K562 (cell line): Measurements from ENCODE around the gene CAMK2D. TPM values are rescaled to one million over a fixed set of nuclear protein-coding genes. Genes with fewer than 3 reads are reported as not detected.

Experiments
- ATAC-seq: fragments of 200-7000 bp; cut with Tn5 transposase; 3 replicates; pipeline ENCODE4 v1.9.1; 2020; ENCODE audit warnings: moderate library complexity
- BruUV-seq: library from RNA; stranded (reverse); fragments of 400-500 nt; replicated peaks from 2 replicates; lab custom pipeline; 2021; lab: Mats Ljungman, UMichigan
- CTCF ChIA-PET: fragments of 300-600 bp; formaldehyde crosslinking; extraction: SDS; loops from one replicate; lab custom pipeline; 2021; ENCODE audit warnings: low intra/inter-chr PET ratio; lab: Yijun Ruan, JAX
- POLR2A ChIA-PET: fragments of 300-600, 350-650 bp; sonication (Branson Sonifier 250); formaldehyde crosslinking; extraction: SDS; loops from one replicate; lab custom pipeline; 2021; ENCODE audit warnings: antibody characterized with exemption, inconsistent platforms; lab: Yijun Ruan, JAX
- DNase-seq, 4 experiments: peaks; one replicate each; pipeline versions ENCODE4 v3.0.0 to v3.0.0-alpha.2; 2011 to 2018; ENCODE audit warnings: low spot score in 3 of 4, mixed read lengths in 3 of 4; ENCODE audit errors: extremely low read depth in 1 of 4
- FAIRE-seq: peaks from 2 replicates; lab custom pipeline; 2011; peaks lifted over from hg19 to GRCh38; lab: Jason Lieb, UNC
- H2AFZ ChIP-seq: 2 replicates; pipeline ENCODE4 v1.6.0; 2011; ENCODE audit warnings: low read depth, low read length, control low read depth, inconsistent platforms
- H3K27ac ChIP-seq: fragments of 200-600 bp; 3 replicates; pipeline ENCODE4 v1.8.0; 2011; ENCODE audit warnings: low read depth, mild to moderate bottlenecking, control low read depth, inconsistent platforms, low read length, moderate library complexity, mixed read lengths; ENCODE audit errors: extremely low read depth
- H3K27me3 ChIP-seq, 2 experiments: fragments of 300-600 bp in 1 of 2; 2 replicates in 1 of 2; 3 replicates in 1 of 2; pipeline versions ENCODE4 v1.6.0 to v1.8.0; 2011; ENCODE audit warnings: inconsistent platforms in 2 of 2, low read length in 2 of 2, mild to moderate bottlenecking in 1 of 2, mixed read lengths in 1 of 2, moderate library complexity in 1 of 2; ENCODE audit not compliant: control insufficient read depth in 2 of 2, insufficient read depth in 2 of 2
- H3K36me3 ChIP-seq: fragments of 300-600 bp; 3 replicates; pipeline ENCODE4 v1.8.0; 2011; ENCODE audit warnings: mild to moderate bottlenecking, low read length, inconsistent platforms; ENCODE audit not compliant: control insufficient read depth, insufficient read depth
- H3K4me1 ChIP-seq, 2 experiments: fragments of 200-600 bp in 1 of 2; replicated peaks in 1 of 2; 2 replicates in 1 of 2; 3 replicates in 1 of 2; pipeline versions ENCODE4 v1.5.1 to v1.8.0; 2011; ENCODE audit warnings: inconsistent platforms in 2 of 2, low read length in 2 of 2, mild to moderate bottlenecking in 1 of 2, mixed read lengths in 1 of 2, moderate library complexity in 1 of 2; ENCODE audit not compliant: control insufficient read depth in 2 of 2, insufficient read depth in 2 of 2
- H3K4me2 ChIP-seq: 2 replicates; pipeline ENCODE4 v1.6.1; 2011; ENCODE audit warnings: low read length, control low read depth, inconsistent platforms, mixed read lengths; ENCODE audit not compliant: insufficient read depth
- H3K4me3 ChIP-seq: fragments of 200-600 bp; sonication (generic), shearing (Covaris generic); 2 replicates; pipeline ENCODE4 v1.5.1; 2016; ENCODE audit warnings: control low read depth, inconsistent platforms
- H3K79me2 ChIP-seq: fragments of 200-600 bp; 3 replicates; pipeline ENCODE4 v1.8.0; 2011; ENCODE audit warnings: low read length, inconsistent platforms; ENCODE audit not compliant: control insufficient read depth, insufficient read depth
- H3K9ac ChIP-seq, 2 experiments: 2 replicates each; pipeline versions ENCODE4 v1.6.0 to v1.6.1; 2011; ENCODE audit warnings: low read depth in 2 of 2, low read length in 2 of 2, control low read depth in 1 of 2, inconsistent platforms in 1 of 2, mild to moderate bottlenecking in 1 of 2, mixed read lengths in 1 of 2; ENCODE audit not compliant: insufficient read depth in 1 of 2
- H3K9me1 ChIP-seq: one replicate; pipeline ENCODE4 v1.6.0; 2011; ENCODE audit warnings: inconsistent platforms, mild to moderate bottlenecking, low read length, moderate library complexity; ENCODE audit not compliant: control insufficient read depth, insufficient read depth
- H3K9me3 ChIP-seq: replicated peaks from 2 replicates; pipeline ENCODE4 v1.5.1; 2011; ENCODE audit warnings: low read depth, low read length, inconsistent platforms; ENCODE audit not compliant: control insufficient read depth, insufficient read depth
- H4K20me1 ChIP-seq: replicated peaks from 2 replicates; pipeline ENCODE4 v1.6.1; 2011; ENCODE audit warnings: low read length, inconsistent platforms, mixed read lengths; ENCODE audit not compliant: control insufficient read depth, insufficient read depth
- BCLAF1 ChIP-seq, 2 experiments: fragments of 450-650 bp in 1 of 2; IDR thresholded peaks; 2 replicates each; pipeline ENCODE4 v1.6.1; 2011 to 2017; ENCODE audit warnings: low read depth in 2 of 2, antibody characterized with exemption in 1 of 2, borderline replicate concordance in 1 of 2, low read length in 1 of 2, mild to moderate bottlenecking in 1 of 2, mixed read lengths in 1 of 2; ENCODE audit not compliant: control insufficient read depth in 1 of 2
- CHD4 ChIP-seq: fragments of 200-600 bp; sonication (generic); IDR thresholded peaks from 3 replicates; pipeline ENCODE4 v1.6.1; 2012; ENCODE audit warnings: low read depth, mild to moderate bottlenecking, mixed read lengths, low read length, inconsistent platforms; ENCODE audit not compliant: insufficient read depth, insufficient replicate concordance, poor library complexity, severe bottlenecking
- GATAD2B ChIP-seq: fragments of 450-650 bp; IDR thresholded peaks from 2 replicates; pipeline ENCODE4 v1.6.1; 2017; ENCODE audit warnings: mild to moderate bottlenecking, borderline replicate concordance
- HMG20B ChIP-seq: fragments of 250-450 bp; sonication (Bioruptor Pico); IDR thresholded peaks from 2 replicates; pipeline ENCODE4 v1.5.0; 2021; ENCODE audit warnings: mild to moderate bottlenecking
- NONO ChIP-seq, 2 experiments: fragments of 200-400 bp in 1 of 2; fragments of 450-650 bp in 1 of 2; formaldehyde crosslinking in 1 of 2; IDR thresholded peaks; 2 replicates each; pipeline ENCODE4 v1.6.1; 2017; ENCODE audit warnings: low read depth in 2 of 2, mild to moderate bottlenecking in 2 of 2, moderate library complexity in 2 of 2, low read length in 1 of 2
- ZNF224 ChIP-seq: sonication (generic); formaldehyde crosslinking; IDR thresholded peaks from 2 replicates; pipeline ENCODE4 v1.8.0; 2022; ENCODE audit warnings: mild to moderate bottlenecking, missing genetic modification reagents
- ZNF511 ChIP-seq: sonication (generic); formaldehyde crosslinking; IDR thresholded peaks from 2 replicates; pipeline ENCODE4 v1.8.0; 2022; ENCODE audit warnings: mild to moderate bottlenecking, missing genetic modification reagents
- ZSCAN32 ChIP-seq: fragments of 450-650 bp; formaldehyde crosslinking; IDR thresholded peaks from 2 replicates; pipeline ENCODE4 v1.4.0; 2020; ENCODE audit warnings: mild to moderate bottlenecking, moderate library complexity
- WGBS: fragments of 100-300 bp; shearing (Covaris generic); methylation state at CpG from one replicate; pipeline ENCODE4 v1.1.6; 2016; ENCODE audit warnings: low coverage, mixed read lengths; ENCODE audit not compliant: insufficient coverage; ENCODE audit errors: missing lambda C conversion rate; 5-methylcytosine and 5-hydroxymethylcytosine counted together
- in situ Hi-C: fragments of 300-500 bp; cut with MboI; formaldehyde crosslinking; loops from 4 replicates; pipeline ENCODE4 v1.15.0; 2018; ENCODE audit warnings: inconsistent platforms, mixed read lengths
- intact Hi-C: fragments of 100-400 bp; cut with micrococcal nuclease; formaldehyde crosslinking; loops from 2 replicates; pipeline ENCODE4 v1.14.2; 2022
- polyA plus RNA-seq, 8 experiments: library from polyadenylated mRNA; depleted of rRNA in 4 of 8; stranded (reverse) in 5 of 8; unstranded in 3 of 8; fragments of >200 nt; fragmentation: Nextera tagmentation in 2 of 8; fragmentation: Illumina TruSeq in 1 of 8; extraction: Ambion mirVana in 2 of 8; extraction: Trizol in 1 of 8; gene quantifications; 2 replicates each; pipeline versions ENCODE4 v1.2.1 to v1.2.3, GENCODE V29; 2011 to 2014; ENCODE audit warnings: inconsistent platforms in 1 of 8, missing spikeins in 1 of 8
- total RNA-seq, 7 experiments: library from RNA; depleted of rRNA in 6 of 7; stranded (reverse); fragments of >200 nt in 6 of 7; fragmentation: Illumina TruSeq in 2 of 7; extraction: Trizol in 2 of 7; gene quantifications; 2 replicates each; pipeline versions ENCODE4 v1.2.1 to v1.2.3, GENCODE V29; 2011 to 2021; ENCODE audit warnings: low replicate concordance in 1 of 7

Gene CAMK2D
- total and polyA plus RNA-seq, 9 of the 15 experiments (the other 6 are each of a cell fraction or from before 2014, with no cell fraction given): 0.01 to 0.33 (median 0.04) TPM; not detected in 2

- no peak for TF ChIP-seq NONO (IDR thresholded peaks at IDR 0.05; ENCODE audit: low read depth in 2 of 2, low read length in 1 of 2)
- TF ChIP-seq HMG20B (CRISPR knock-in tag): no peak
- no peak for TF ChIP-seq ZNF224 (CRISPR knock-in tag)
- TF ChIP-seq ZSCAN32: no peak
- TF ChIP-seq CHD4: no peak
- no peak for TF ChIP-seq GATAD2B
These were observed 316.3 kb downstream of the CAMK2D start (continued) for GRCh38 chr4:113445286-113445685.

GRCh38 chr4:113444386-113444785 lies 317.2 kb downstream of the CAMK2D start:
- ChIA-PET POLR2A (no interaction called here), CTCF (no interaction called here)
- BruUV-seq: no TSS peak
- WGBS: 0% methylated on average over 1 of the region's 1 CpG
- Histone ChIP-seq H3K27ac (no peak overlapping the region), H2AFZ (no peak overlapping the region), H4K20me1 (no peaks in the 10 kb centered on the region), H3K9me1 (no peaks in the 10 kb centered on the region), H3K79me2 (no peaks in the 10 kb centered on the region), H3K9me3 (no peaks in the 10 kb centered on the region), H3K36me3 (no peaks in the 10 kb centered on the region), H3K4me3 (no peak overlapping the region), H3K4me2 (no peak overlapping the region), H3K9ac (no peak overlapping the region), H3K4me1 (no peaks in the 10 kb centered on the region), H3K27me3 (no peaks in the 10 kb centered on the region)
- FAIRE-seq (no peak), DNase-seq (no peak), ATAC-seq (no peak)
- intact Hi-C loops: no loop called here
- no peak for TF ChIP-seq BCLAF1 (IDR thresholded peaks at IDR 0.05; ENCODE audit: borderline replicate concordance in 1 of 2, control insufficient read depth in 1 of 2, low read depth in 2 of 2, low read length in 1 of 2)
- no peak for TF ChIP-seq ZNF511
- in situ Hi-C loops: no loop called here
